GM18498 (cell line): ENCODE data around the gene SYNE2.
"Not testable (repeated sequence)": the region's sequence is repeated elsewhere in the genome, so short reads cannot be mapped to it uniquely, and the experiment has no call there.

Source experiments
- ATAC-seq: cut with Tn5 transposase; IDR thresholded peaks from one replicate; pipeline ENCODE4 v1.9.1; 2021; ENCODE audit warnings: mild to moderate bottlenecking, moderate library complexity; ENCODE audit not compliant: unreplicated experiment

The SYNE2 gene, protein sequence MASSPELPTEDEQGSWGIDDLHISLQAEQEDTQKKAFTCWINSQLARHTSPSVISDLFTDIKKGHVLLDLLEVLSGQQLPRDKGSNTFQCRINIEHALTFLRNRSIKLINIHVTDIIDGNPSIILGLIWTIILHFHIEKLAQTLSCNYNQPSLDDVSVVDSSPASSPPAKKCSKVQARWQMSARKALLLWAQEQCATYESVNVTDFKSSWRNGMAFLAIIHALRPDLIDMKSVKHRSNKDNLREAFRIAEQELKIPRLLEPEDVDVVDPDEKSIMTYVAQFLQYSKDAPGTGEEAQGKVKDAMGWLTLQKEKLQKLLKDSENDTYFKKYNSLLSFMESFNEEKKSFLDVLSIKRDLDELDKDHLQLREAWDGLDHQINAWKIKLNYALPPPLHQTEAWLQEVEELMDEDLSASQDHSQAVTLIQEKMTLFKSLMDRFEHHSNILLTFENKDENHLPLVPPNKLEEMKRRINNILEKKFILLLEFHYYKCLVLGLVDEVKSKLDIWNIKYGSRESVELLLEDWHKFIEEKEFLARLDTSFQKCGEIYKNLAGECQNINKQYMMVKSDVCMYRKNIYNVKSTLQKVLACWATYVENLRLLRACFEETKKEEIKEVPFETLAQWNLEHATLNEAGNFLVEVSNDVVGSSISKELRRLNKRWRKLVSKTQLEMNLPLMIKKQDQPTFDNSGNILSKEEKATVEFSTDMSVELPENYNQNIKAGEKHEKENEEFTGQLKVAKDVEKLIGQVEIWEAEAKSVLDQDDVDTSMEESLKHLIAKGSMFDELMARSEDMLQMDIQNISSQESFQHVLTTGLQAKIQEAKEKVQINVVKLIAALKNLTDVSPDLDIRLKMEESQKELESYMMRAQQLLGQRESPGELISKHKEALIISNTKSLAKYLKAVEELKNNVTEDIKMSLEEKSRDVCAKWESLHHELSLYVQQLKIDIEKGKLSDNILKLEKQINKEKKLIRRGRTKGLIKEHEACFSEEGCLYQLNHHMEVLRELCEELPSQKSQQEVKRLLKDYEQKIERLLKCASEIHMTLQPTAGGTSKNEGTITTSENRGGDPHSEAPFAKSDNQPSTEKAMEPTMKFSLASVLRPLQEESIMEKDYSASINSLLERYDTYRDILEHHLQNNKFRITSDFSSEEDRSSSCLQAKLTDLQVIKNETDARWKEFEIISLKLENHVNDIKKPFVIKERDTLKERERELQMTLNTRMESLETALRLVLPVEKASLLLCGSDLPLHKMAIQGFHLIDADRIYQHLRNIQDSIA (N-terminal part only)

DNA sequence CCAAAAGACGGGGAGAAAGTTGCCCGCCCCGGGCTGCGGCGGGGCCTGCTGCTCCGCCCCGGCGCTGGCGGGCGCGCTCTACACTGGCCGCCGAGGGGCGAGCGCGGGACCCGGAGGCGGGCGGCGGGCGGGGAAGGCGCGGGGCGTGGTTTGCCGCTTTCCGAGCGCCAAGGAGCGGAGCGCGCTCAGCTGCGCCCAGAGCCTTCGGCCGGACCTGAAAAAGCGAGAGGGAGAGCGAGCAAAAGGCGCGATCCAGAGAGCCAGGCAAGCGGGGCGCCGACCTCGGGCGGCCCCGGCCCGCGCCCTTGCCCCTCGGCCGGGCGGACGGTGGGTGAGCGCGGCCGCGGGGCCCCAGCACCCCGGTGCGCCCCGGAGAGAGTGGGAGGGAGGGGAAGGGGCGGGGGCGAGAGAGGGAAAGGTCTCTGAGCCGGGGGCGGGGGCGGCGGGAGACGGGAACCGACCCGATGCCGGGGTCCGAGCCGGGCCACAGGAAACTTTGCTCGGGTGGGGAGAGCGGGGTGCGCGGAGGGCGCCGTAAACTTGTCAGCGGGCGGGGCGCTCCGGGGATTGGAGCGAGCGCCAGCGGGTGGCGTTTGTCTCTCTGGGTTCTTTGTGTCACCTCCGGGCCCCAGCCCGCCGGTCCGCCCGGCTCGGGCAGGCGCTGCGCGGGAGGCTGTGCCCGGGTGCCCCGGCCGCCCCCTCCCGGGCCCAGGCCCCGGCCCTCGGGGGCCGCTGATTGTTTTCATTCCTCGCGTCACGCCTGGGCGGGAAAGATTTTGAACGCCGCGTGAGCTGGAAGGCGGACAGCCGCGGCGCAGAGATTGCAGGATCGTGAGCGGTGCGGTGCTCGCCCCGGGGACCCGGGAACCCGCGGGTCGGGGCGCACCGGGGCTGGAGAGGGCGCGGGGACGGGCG, at the start of gene SYNE2:
Gene SYNE2, plus strand, starts transcription at position 188 of the 915 bp plus-strand sequence. CDS start 56,145 bp downstream, outside the sequence.
- ATAC-seq, result peak; percentile 86

DNA sequence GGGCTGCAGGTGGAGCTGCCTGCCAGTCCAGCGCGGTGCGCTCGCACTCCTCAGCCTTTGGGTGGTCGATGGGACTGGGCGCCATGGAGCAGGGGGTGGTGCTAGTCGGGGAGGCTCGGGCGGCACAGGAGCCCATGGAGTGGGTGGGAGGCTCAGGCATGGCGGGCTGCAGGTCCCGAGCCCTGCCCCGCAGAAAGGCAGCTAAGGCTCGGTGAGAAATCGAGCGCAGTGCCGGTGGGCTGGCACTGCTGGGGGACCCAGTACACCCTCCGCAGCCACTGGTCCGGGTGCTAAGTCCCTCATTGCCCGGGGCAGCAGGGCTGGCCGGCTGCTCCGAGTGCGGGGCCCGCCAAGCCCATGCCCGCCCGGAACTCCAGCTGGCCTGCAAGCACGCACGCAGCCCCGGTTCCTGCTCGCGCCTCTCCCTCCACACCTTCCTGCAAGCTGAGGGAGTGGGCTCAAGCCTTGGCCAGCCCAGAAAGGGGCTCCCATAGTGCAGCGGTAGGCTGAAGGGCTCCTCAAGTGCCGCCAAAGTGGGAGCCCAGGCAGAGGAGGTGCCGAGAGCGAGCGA, 49.5 kb upstream of the SYNE2 start:
- ATAC-seq, result not testable (repeated sequence)

- ATAC-seq, result not testable (repeated sequence)
These were observed 46.7 kb upstream of the SYNE2 start for GRCh38 chr14:63806064-63806463.

DNA sequence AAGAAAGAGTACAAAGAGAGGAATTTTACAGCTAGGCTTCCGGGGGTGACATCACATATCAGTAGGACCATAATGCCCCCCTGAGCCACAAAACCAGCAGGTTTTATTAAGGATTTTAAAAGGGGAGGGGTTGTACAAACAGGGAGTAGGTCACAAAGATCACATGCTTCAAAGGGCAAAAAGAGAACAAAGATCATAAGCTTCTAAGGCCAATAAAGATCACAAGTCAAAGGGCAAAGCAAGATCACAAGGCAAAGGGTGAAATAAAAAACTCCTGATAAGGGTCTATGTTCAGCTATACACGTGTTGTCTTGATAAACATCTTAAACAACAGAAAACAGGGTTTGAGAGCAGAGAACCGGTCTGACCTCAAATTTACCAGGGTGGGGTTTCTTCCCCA, 41.1 kb upstream of the SYNE2 start:
- ATAC-seq, result not testable (repeated sequence)

- no peak for ATAC-seq
These were observed 19.1 kb upstream of the SYNE2 start for GRCh38 chr14:63833728-63834127.

DNA sequence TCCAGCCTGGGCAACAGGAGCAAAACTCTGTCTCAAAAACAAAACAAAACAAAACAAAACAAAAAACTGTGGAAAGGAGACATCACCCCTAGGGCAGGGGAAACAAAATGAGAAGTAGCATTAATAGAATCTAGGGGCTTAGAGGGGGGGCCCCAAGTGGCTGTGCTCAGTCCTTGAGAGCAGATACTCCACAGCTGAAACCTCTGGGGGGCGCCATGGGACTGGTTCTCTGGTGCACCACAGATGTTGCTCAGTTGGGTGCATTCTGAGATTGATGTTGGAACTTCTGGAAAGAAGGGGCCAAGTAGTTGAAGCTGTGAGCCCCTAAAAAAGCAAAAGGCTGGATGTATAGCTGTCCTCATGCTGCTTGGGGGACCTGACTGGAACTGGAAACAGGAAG, 11.8 kb upstream of the SYNE2 start:
- no peak for ATAC-seq

- no peak for ATAC-seq
These were observed 9.0 kb upstream of the SYNE2 start for GRCh38 chr14:63843796-63844195.

DNA sequence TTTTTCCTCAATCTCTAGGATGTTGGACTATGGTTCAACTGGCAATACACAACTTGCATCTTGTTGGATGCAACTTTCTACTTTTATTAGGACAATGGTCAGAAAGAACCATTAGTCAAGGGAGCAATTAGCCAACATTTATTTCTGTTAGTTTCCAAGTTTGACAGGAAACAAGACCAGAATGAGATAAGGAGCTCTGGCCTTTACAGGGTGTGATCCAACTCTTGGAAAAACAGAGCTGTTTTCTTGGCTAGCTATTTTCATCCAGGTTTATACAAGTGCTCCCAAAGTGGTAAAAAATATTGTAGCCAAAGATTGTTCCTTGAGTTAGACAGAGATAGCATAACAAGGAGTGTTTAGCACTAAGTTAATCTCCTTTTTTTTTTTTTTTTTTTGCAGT, 3.9 kb upstream of the SYNE2 start:
- ATAC-seq, result no peak

- ATAC-seq, result peak; percentile 5
These were observed 460 bp upstream of the SYNE2 start for GRCh38 chr14:63852271-63852816.

- ATAC-seq, result peak; percentile 35
These were observed 1.1 kb downstream of the SYNE2 start for GRCh38 chr14:63853831-63854293.

GRCh38 chr14:63854330-63854729, 1.5 kb downstream of the SYNE2 start:
- ATAC-seq, result no peak

DNA sequence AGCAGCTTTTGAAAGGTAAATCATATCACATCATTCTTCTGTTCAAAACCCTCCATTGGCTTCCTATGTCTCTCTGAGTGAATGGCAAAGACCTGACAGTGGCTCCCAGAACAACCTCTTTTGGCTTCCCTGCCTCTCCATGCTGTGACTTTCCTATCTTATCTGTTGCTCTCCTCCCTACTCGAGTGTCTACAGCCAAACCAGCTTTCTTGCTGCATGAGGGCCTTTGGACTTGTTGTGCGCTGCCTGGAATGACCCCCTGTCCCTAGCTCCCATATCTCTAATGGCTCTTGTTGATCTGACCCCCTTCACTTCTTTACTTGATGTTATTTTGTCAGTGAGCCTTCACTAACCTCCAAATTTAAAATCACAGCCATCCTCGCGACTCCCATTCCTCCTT, 2.5 kb downstream of the SYNE2 start:
- no peak for ATAC-seq

GRCh38 chr14:63857466-63858030, 4.7 kb downstream of the SYNE2 start:
- ATAC-seq, result no peak

DNA sequence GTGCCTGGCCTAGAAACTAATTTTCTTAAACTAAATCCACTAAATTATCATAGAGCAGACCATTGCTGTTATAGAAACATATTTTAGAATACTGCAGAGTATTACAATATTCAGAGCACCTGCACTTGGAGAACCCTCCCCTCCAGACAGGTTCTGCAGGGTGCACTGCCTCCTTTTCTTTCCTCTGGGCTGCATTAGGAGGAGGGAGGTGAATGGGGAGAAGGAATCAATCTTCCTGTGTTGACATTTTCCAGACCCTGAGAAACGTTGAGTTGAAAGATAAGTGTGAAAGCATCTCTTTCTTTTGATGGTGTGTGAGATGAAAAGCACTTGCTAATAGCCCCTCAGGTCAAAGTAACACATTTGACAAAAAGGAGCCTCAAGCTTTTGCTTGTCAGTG, 7.3 kb downstream of the SYNE2 start:
- no peak for ATAC-seq

- ATAC-seq, result no peak
These were observed 9.4 kb downstream of the SYNE2 start for GRCh38 chr14:63862163-63862562.

DNA sequence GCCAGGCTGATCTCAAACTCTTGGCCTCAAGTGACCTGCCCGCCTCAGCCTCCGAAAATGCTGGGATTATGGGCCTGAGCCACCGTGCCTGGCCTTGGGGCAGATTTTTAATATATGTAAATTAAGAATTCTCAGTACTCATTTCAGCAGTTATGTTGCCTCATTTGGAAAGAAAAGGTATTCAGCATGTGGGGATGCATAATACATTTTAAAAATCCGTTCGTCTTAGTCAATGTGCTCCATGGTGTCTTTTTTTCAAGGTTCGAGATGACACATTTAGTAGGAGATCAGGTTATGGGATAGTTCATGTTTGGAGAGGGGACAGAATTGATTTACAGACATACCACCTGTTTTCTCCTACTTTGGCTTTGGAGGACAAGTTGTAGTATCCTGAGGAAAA, 10.2 kb downstream of the SYNE2 start:
- ATAC-seq, result no peak

DNA sequence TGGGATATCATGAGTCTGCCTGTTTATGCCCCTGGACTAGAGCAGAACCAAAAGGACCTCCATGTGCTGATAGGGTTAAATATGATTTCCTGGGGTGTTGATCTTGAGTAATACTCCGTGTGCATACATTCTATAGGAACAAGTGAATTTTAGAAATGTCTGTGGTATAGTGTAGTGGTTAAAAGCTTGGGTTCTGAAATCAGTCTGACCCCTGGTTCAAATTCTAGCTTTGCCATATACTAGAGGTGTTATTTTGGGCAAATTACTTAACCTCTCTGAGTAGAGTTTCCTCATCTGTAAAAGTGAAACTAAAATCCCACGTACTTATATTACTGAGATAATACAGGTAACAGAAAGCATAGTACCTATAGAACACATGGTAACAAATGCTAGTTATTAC, 12.0 kb downstream of the SYNE2 start:
- peak; percentile 34 for ATAC-seq

GRCh38 chr14:63867933-63868921, 15.4 kb downstream of the SYNE2 start:
- peak; percentile 22 for ATAC-seq
